SH-SY5Y (cell line): ENCODE measurements around the gene FUCA1.

ENCODE experiments used
- GATA2 ChIP-seq: IDR thresholded peaks from 2 replicates; pipeline ENCODE4 v1.6.1; 2011; ENCODE audit warnings: mild to moderate bottlenecking, low read depth, low read length
- GATA3 ChIP-seq: IDR thresholded peaks from 2 replicates; pipeline ENCODE4 v1.6.1; 2011; ENCODE audit warnings: low read depth, mild to moderate bottlenecking, low read length, moderate library complexity

DNA sequence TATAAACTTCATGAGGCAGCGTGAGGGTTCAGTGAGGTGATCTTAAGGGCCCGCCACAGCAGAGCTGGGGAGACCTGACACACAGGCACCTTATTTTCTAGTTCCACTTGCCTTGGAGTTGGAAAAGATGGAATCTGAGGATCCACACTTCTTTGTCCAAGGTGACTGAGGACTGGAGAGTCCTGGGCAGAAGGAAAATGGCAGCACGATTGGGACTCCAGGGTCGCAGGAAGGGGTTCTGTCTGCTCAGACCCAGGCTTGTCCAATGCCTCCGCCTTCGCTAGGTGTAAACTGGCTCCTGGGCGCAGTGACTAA is 68.9 kb downstream of the FUCA1 start:
- TF ChIP-seq GATA2 (no peak), GATA3 (no peak)
